Measurements from ENCODE around the gene NDFIP2. TPM values are rescaled to one million over a fixed set of nuclear protein-coding genes. Genes with fewer than 3 reads are reported as not detected.

The NDFIP2 gene
- total RNA-seq, 1 experiment from 2014 or later, result 48.4 TPM

DNA sequence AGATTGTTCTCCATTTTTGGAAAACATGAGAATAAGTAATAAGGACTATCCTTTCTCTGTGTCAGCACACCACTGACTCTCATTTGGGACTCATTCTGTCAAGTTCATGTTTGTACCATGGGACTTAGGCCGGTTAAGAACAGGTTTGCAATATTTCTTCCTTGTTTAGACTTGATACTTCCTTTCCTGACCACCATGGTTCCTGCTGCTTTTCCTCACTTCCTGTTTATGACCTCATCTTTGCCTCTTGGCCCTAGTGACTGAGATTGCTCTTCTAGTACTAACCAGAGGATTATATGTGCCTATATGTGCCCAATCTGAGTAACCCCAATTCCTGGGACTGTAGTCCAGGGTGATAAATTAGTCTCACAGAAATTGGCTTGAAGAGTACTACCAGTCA, 32.5 kb upstream of the NDFIP2 start:
- Histone ChIP-seq H3K27me3 (ENCODE audit: insufficient read depth, low read depth) (no peaks in the 10 kb centered on the region), H3K4me2 (no peak overlapping the region), H4K20me1 (ENCODE audit: insufficient read depth) (no peaks in the 10 kb centered on the region), H3K9me2 (ENCODE audit: insufficient read depth) (no peaks in the 10 kb centered on the region), H3K4me1 (replicated peaks; ENCODE audit: insufficient read depth) (peaks cover 9% of the 10 kb centered on the region; the same call in 1 of the 2 replicates), H3K36me3 (ENCODE audit: low read depth) (no peaks in the 10 kb centered on the region), H3K9me3 (ENCODE audit: insufficient read depth, low read depth) (no peaks in the 10 kb centered on the region), H3F3A (ENCODE audit: insufficient read depth, low read depth) (no peaks in the 10 kb centered on the region), H2AFZ (no peak overlapping the region), H3K4me3 (no peak overlapping the region), H3K27ac (no peak overlapping the region), H3K79me2 (ENCODE audit: low read depth) (no peaks in the 10 kb centered on the region)
- no peak for DNase-seq
- POLR2A ChIA-PET (ENCODE audit: unreplicated experiment), result no interaction called here
- no TSS peak for BruUV-seq (replicated peaks)
- TF ChIP-seq, protein P1, sequence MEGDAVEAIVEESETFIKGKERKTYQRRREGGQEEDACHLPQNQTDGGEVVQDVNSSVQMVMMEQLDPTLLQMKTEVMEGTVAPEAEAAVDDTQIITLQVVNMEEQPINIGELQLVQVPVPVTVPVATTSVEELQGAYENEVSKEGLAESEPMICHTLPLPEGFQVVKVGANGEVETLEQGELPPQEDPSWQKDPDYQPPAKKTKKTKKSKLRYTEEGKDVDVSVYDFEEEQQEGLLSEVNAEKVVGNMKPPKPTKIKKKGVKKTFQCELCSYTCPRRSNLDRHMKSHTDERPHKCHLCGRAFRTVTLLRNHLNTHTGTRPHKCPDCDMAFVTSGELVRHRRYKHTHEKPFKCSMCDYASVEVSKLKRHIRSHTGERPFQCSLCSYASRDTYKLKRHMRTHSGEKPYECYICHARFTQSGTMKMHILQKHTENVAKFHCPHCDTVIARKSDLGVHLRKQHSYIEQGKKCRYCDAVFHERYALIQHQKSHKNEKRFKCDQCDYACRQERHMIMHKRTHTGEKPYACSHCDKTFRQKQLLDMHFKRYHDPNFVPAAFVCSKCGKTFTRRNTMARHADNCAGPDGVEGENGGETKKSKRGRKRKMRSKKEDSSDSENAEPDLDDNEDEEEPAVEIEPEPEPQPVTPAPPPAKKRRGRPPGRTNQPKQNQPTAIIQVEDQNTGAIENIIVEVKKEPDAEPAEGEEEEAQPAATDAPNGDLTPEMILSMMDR (conservative IDR thresholded peaks at IDR 0.05), result no peak
- no peak for TF ChIP-seq EZH2 (IDR thresholded peaks at IDR 0.05; ENCODE audit: low read depth)
- CTCF ChIA-PET, result no interaction called here
- intact Hi-C loops (cut with micrococcal nuclease; ENCODE audit: unreplicated experiment), result no loop called here

DNA sequence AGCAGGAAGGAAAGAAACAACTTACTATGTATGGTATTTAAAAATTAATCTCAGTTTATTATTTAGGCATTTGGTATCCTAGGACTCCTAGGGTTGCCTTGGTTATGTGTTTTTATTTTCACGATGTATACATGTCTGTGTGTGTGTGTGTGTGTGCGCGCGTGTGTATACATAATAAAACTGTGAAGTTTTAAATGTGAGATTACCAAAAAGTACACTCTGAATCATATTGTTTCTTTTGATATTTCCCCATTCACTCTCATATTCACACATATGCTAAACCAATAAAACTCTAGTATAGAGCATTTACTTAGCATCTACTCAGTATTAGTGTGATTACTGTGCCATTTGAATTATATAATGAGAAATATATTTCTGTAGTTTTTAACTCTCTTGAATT, 30.8 kb upstream of the NDFIP2 start:
- H2AFZ ChIP-seq, result no peak overlapping the region
- TF ChIP-seq EZH2 (IDR thresholded peaks at IDR 0.05; ENCODE audit: low read depth), result no peak
- TF ChIP-seq, protein P1 (conservative IDR thresholded peaks at IDR 0.05), result no peak
- peaks cover 15% of the 10 kb centered on the region for H3K4me1 ChIP-seq (replicated peaks; ENCODE audit: insufficient read depth)
- H4K20me1 ChIP-seq (ENCODE audit: insufficient read depth), result no peaks in the 10 kb centered on the region
- no peak overlapping the region for H3K4me2 ChIP-seq
- H3K9me2 ChIP-seq (ENCODE audit: insufficient read depth), result no peaks in the 10 kb centered on the region
- intact Hi-C loops (cut with micrococcal nuclease; ENCODE audit: unreplicated experiment), result no loop called here
- CTCF ChIA-PET, result no interaction called here
- H3F3A ChIP-seq (ENCODE audit: insufficient read depth, low read depth), result peaks cover 2% of the 10 kb centered on the region; the same call in 1 of the 2 replicates
- no peaks in the 10 kb centered on the region for H3K9me3 ChIP-seq (ENCODE audit: insufficient read depth, low read depth)
- no peaks in the 10 kb centered on the region for H3K36me3 ChIP-seq (ENCODE audit: low read depth)
- no peak overlapping the region for H3K4me3 ChIP-seq
- H3K27me3 ChIP-seq (ENCODE audit: insufficient read depth, low read depth), result no peaks in the 10 kb centered on the region
- H3K27ac ChIP-seq, result no peak overlapping the region
- POLR2A ChIA-PET (ENCODE audit: unreplicated experiment), result no interaction called here
- no TSS peak for BruUV-seq (replicated peaks)
- H3K79me2 ChIP-seq (ENCODE audit: low read depth), result no peaks in the 10 kb centered on the region
- no peak for DNase-seq

DNA sequence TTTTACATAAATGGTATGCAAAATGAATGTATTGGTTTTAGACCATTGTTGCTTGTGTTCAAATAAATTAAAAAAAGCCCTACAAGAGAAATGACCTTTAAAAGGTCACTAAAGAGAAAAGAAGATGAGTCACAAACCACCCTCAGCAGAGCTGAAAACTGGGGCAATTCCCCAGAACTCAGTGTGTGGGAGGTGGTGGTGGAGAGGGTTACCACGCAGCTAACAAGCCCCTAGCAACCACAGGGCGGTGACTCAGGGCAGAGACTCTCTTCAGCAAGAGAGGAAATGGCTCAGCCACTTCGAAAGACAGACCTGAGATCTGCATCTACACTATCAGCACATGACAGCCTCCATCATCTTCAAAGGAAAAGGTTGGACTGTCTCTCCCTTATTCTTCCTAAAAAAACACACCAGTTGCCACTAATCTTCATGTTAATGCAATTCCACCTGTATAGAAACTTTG, 29.4 kb upstream of the NDFIP2 start:
- TF ChIP-seq, protein P1 (conservative IDR thresholded peaks at IDR 0.05), result no peak
- no peak for TF ChIP-seq EZH2 (IDR thresholded peaks at IDR 0.05; ENCODE audit: low read depth)
- peaks cover 29% of the 10 kb centered on the region for H3K4me1 ChIP-seq (replicated peaks; ENCODE audit: insufficient read depth)
- peak overlapping the region; percentile 19; the same call in 1 of the 2 replicates for H2AFZ ChIP-seq
- BruUV-seq (replicated peaks), result no TSS peak
- no peaks in the 10 kb centered on the region for H3K36me3 ChIP-seq (ENCODE audit: low read depth)
- intact Hi-C loops (cut with micrococcal nuclease; ENCODE audit: unreplicated experiment), result no loop called here
- DNase-seq, result peak in 1 of 2 experiments; percentile 20
- POLR2A ChIA-PET (ENCODE audit: unreplicated experiment), result no interaction called here
- H3F3A ChIP-seq (ENCODE audit: insufficient read depth, low read depth), result peaks cover 13% of the 10 kb centered on the region; the same call in 1 of the 2 replicates
- H3K79me2 ChIP-seq (ENCODE audit: low read depth), result no peaks in the 10 kb centered on the region
- H4K20me1 ChIP-seq (ENCODE audit: insufficient read depth), result no peaks in the 10 kb centered on the region
- no peaks in the 10 kb centered on the region for H3K9me3 ChIP-seq (ENCODE audit: insufficient read depth, low read depth)
- H3K27ac ChIP-seq, result no peak overlapping the region
- no peak overlapping the region for H3K4me3 ChIP-seq
- CTCF ChIA-PET, result no interaction called here
- H3K4me2 ChIP-seq, result no peak overlapping the region
- no peaks in the 10 kb centered on the region for H3K9me2 ChIP-seq (ENCODE audit: insufficient read depth)
- no peaks in the 10 kb centered on the region for H3K27me3 ChIP-seq (ENCODE audit: insufficient read depth, low read depth)
